Kidney tubule cell (primary cell): Measurements from ENCODE around the gene LIPA.

Experiments used
- DNase-seq: peaks from one replicate; pipeline ENCODE4 v3.0.0-alpha.2; 2018; ENCODE audit warnings: low spot score

The LIPA gene

DNA sequence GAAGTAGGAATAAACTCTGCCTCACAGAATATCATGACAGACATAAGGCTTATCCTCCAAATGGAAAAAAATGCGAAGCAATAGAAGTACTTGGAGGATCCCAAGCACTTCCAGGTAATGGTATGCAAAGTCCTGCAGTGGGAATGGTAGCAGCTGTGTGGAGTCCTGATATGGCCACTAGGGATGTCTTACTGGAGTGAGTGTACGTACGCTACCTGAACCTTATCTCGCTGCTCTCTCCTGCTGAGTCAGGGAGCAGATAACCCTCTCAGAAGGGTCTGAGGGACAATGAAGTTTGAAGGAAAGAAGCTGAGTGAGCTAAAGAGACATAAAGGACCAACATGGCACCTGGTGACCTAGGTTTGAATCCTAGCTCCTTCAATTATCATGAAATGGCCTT is 86.7 kb downstream of the LIPA start:
- no peak for DNase-seq

DNA sequence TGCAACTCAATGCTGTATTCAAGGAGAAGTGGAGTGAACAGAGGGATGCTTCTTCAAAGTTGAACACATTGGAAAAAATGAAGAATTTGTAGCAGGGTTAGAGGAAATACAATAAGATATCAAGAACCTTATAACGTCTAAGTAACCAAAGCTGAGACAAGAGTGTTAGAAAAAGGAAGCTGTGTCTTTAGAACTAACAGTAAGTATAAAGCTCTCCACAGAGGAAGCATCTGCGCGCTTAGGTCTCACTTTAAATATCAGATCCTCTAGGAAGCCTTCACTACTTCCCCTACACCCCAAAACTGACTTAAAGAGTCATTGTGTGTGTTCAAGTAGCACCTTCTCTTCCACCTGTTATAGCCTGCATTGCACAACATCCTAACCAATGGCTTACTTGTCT is 87.5 kb downstream of the LIPA start:
- no peak for DNase-seq
